ENCODE measurements around the gene PDCL3.

GRCh38 chr2:100610381-100610831 is 47.6 kb downstream of the PDCL3 start:
- peak; percentile 77 for TF ChIP-seq CTCF (conservative IDR thresholded peaks at IDR 0.05; ENCODE audit: low read length)
- no peak for TF ChIP-seq EZH2phosphoT487 (IDR thresholded peaks at IDR 0.05; ENCODE audit: borderline replicate concordance, low read depth, low read length)

Measured in OCI-LY7 (cell line).